HPDE6-E6E7 (cell line): ENCODE results near the gene PRSS27.

Experiments used
- DNase-seq: peaks from one replicate; pipeline ENCODE4 v3.0.0; 2011; ENCODE audit warnings: missing footprints; ENCODE audit errors: extremely low spot score

Gene PRSS27

GRCh38 chr16:2751577-2752034, 31.6 kb upstream of the PRSS27 start:
- DNase-seq = no peak

GRCh38 chr16:2749936-2750335, 29.9 kb upstream of the PRSS27 start:
- no peak for DNase-seq

DNA sequence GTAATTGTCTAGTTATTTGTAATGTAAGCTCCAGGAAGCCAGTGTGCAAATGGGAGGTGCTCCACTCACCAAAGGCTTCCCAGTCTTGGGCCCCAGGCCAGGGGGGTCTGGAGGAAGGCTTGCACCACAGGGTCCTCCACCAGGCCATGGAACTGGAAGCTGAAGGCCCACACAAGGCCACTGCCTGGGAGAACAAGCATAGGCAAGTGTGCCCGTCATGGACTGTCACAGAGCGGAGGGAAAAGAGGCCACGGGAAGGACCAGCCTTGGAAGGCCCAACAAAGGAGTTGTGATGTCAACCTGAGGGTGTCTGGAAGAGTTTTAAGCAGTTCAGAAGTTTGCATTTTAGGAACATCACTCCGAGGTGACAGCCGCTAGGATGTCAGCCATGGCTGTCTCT, 29.5 kb upstream of the PRSS27 start:
- no peak for DNase-seq

GRCh38 chr16:2748757-2749455, 28.9 kb upstream of the PRSS27 start:
- no peak for DNase-seq

DNA sequence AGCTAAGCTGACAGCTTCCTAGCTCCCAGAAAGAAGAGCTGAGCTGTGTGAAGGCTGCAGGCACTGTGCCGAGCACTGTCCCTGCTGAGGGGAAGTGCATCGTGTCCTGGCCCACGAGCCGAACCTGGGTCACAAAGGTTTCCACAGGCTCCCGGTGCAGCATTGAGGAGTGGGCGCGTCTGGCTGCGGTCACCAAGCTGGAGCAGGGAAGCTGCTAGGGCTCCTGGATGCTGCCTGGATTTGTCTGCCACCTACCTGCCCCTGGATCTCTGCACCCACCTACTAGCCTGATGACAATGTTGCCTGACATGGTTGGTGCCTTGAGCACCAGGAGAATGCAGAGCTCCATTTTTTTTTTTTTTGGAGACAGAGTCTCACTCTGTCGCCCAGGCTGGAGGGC, 25.9 kb upstream of the PRSS27 start:
- no peak for DNase-seq

GRCh38 chr16:2745116-2745890, 25.3 kb upstream of the PRSS27 start:
- DNase-seq = no peak

DNA sequence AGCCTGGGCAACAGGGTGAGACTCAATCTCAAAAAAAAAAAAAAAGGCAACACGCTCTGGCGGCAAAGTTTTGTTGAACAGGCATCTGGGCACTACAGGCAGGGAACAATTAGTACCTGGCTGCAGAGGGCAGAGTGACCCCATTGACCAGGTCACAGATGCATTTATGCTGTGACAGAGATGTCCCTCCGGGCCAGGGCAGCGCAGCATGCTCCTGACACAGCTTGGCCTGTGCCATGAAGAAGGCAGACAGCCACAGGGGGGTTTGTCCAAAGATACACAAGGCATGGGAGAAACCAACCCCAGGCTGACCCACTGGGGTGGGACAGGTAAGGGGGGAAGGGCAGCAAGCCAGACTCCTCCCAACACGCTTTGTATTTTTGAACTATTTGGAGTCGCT, 24.7 kb upstream of the PRSS27 start:
- no peak for DNase-seq

GRCh38 chr16:2743007-2743810, 23.2 kb upstream of the PRSS27 start:
- no peak for DNase-seq

DNA sequence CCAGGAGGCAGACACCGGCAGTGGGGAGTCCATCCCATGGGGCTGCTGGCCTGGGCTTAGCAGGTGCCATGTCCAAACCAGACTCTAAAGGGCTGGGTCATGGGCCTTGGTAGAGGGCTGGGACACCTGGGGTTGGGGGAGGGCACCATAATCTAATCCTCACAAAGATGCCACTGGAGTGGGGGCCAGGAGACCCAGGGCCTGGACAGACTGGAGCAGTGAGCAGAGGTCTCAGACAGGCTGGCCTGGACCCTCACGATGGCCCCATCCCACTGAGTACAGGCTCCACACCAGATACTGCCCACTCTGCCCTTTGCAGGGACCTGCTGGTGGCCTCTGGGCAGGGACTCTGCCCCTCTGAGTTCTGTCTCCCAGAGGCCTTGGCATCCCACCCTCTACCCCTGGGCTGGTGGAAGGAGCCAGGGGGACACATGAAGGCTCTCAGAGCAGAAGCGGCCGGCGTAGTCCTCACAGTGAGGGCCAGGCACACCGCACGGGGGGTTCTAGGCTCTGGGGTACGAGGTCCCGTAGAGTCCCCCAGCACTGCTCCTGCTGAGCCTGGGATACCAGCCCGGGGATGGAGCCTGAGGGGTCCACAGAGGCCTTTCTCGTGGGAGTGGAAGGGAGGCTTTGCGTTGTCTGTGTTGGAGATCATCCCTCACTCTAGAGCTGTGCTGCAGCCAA, 22.4 kb upstream of the PRSS27 start:
- no peak for DNase-seq

GRCh38 chr16:2741168-2741567, 21.1 kb upstream of the PRSS27 start:
- DNase-seq = no peak

DNA sequence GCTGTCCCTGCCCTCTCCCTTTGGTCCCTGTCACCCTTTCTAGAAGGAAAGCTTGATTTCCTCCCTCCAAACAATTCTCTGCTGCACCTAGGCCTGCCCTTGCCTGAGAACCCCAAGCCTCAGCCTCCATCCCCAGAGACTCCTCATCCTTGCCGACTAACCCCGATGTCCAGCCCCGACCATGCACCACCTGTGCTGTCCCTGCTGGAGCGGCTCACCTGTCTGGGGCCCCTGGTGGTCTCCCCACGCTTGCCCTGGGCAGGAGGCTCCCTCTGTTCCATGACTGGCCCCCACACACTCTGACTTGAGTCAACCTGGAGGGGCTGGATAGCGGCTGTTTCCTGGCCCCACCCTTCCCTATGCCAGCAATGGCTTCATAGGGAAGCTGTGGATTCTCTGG, 20.5 kb upstream of the PRSS27 start:
- no peak for DNase-seq

- DNase-seq = no peak
Observed at GRCh38 chr16:2739625-2740430, 19.8 kb upstream of the PRSS27 start.

DNA sequence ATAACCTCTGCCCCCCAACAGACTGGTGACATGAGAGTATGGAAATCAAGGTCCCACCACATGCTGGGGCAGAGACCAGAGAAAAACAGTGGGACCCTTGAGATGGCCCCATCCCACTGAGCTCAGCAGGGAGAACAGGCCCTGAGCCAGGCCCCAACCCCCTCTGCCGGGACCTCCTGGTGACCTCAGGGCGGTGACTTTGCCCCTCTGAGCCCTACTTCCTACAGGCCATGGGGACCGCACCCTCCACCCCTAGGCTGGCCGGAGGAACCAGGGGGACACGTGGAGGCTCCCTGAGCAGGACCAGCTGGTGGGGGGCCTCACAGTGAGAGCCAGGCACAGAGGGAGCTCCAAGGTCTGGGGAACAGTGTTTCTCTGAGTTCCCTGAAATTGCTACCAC, 18.6 kb upstream of the PRSS27 start:
- DNase-seq = no peak

DNA sequence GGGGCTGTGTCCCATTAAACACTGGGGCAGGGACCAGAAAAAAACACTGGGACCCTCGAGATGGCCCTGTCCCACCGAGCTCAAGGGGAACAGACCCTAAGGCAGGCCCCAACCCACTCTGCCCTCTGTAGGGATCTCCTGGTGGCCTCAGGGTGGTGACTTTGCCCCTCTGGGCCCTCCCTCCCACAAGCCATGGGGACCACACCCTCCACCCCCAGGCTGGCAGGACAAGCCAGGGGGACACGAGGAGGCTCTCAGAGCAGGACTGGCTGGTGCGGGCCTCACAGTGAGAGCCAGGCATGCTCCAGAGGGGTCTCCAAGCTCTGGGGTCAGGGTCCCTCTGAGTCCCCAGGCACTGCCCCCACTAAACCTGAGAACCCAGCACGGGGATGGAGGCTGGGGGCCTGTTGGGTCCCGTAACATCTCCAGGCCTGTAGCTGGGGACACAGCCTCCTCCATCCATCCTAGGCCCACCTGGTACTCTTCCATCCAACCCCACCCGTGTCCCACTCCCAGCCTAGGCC, 17.9 kb upstream of the PRSS27 start:
- no peak for DNase-seq

DNA sequence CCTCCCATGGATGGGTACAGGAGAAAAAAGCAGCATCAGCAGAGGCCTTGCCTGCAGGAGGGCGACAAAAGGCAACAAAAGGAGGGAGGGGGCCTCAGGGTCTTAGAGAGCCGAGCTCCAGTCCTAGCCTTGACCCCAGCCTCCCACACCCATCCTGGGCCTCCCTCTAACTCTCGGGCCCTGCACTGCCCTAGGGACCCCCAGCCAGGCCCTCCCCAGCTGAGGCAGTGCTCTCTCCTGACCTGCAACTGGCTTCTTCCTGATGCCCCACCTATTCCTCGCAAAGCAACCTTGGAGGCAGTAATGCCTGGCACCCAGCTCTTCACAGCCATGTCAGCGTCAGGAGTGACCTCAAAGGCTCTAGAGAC, 17.2 kb upstream of the PRSS27 start:
- DNase-seq = no peak

GRCh38 chr16:2736476-2737237, 16.6 kb upstream of the PRSS27 start:
- DNase-seq = no peak

GRCh38 chr16:2734844-2735515, 15.0 kb upstream of the PRSS27 start:
- no peak for DNase-seq

GRCh38 chr16:2728034-2728433, 8.0 kb upstream of the PRSS27 start:
- DNase-seq = no peak

DNA sequence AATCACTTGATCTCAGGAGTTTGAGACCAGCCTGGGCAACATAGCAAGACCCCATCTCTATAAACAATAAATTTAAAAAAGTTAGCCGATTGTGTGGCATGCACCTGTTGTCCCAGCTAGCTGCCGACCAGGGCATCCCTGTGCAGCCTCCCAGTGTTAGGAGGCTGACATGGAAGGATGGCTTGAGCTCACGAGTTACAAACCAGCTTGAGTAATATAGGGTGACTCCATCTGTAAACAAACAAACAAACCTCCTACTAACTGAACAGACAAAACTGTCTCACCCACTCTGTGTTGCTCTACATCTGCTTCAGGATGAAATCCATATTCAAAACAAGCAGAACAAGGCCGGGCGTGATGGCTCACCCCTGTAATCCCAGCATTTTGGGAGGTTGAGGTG, 6.9 kb upstream of the PRSS27 start:
- no peak for DNase-seq
